ENCODE measurements around the gene GRN. TPM values are rescaled to one million over a fixed set of nuclear protein-coding genes. Genes with fewer than 3 reads are reported as not detected.
"Not testable (repeated sequence)": the region's sequence is repeated elsewhere in the genome, so short reads cannot be mapped to it uniquely, and the experiment has no call there.

GRN gene
- total and polyA plus RNA-seq, 9 of the 15 experiments (the other 6 are each of a cell fraction or from before 2014, with no cell fraction given): 5.4 to 75.3 (median 20.7) TPM

- peaks cover 25% of the 10 kb centered on the region for H3K79me2 ChIP-seq (ENCODE audit: control insufficient read depth, insufficient read depth, low read length)
- ATAC-seq: no peak
- WGBS (ENCODE audit: insufficient coverage, low coverage, missing lambda C conversion rate): 77% methylated on average over 7 of the region's 7 CpGs
- DNase-seq (ENCODE audit: extremely low read depth in 1 of 4, low spot score in 3 of 4): no peak
- BruUV-seq (replicated peaks): no TSS peak
- H3K4me1 ChIP-seq (replicated peaks in 1 of 2; ENCODE audit: control insufficient read depth in 2 of 2, insufficient read depth in 2 of 2, low read length in 2 of 2): peaks cover 11 to 52% of the 10 kb centered on the region in 2 experiments; a peak in 4 of 5 replicates
- no peaks in the 10 kb centered on the region for H4K20me1 ChIP-seq (replicated peaks; ENCODE audit: control insufficient read depth, insufficient read depth, low read length)
- H3K36me3 ChIP-seq (ENCODE audit: control insufficient read depth, insufficient read depth, low read length): peaks cover 3% of the 10 kb centered on the region; the same call in 1 of the 3 replicates
- H3K9me3 ChIP-seq (replicated peaks; ENCODE audit: control insufficient read depth, insufficient read depth, low read depth, low read length): no peaks in the 10 kb centered on the region
- no peak for FAIRE-seq
- H3K27ac ChIP-seq (ENCODE audit: extremely low read depth, low read depth, low read length): no peak overlapping the region
- intact Hi-C loops (cut with micrococcal nuclease) (no loop called here), in situ Hi-C loops (cut with MboI) (loop anchor here (5.0 to 25.0 kb wide), 2 partner anchors 116 to 391 kb away; partner anchors contain the start of gene PPY)
- ChIA-PET POLR2A (interaction anchor here (0.6 to 0.9 kb wide), 3 partner anchors 13 to 1461 kb away, joined by 3 read pairs; no protein-coding TSS in a partner anchor), CTCF (ENCODE audit: low intra/inter-chr PET ratio) (interaction anchor here (3.6 kb wide), 1 partner anchor 116 kb away, joined by 16 read pairs; no protein-coding TSS in a partner anchor)
- H3K27me3 ChIP-seq (ENCODE audit: control insufficient read depth in 2 of 2, insufficient read depth in 2 of 2, low read length in 2 of 2): no peaks in the 10 kb centered on the region
- H3K4me2 ChIP-seq (ENCODE audit: insufficient read depth, low read length): no peak overlapping the region
- H2AFZ ChIP-seq (ENCODE audit: low read depth, low read length): peak overlapping the region; percentile 46; the same call in 1 of the 2 replicates
- H3K9ac ChIP-seq (ENCODE audit: insufficient read depth in 1 of 2, low read depth in 2 of 2, low read length in 2 of 2): no peak overlapping the region
- TF ChIP-seq ESRRA (IDR thresholded peaks at IDR 0.05; ENCODE audit: borderline replicate concordance, low read depth) (0 out of 2 replicates have a peak, but pooled peaks have one; percentile 24), ZNF124 (CRISPR knock-in tag; IDR thresholded peaks at IDR 0.05) (no peak)
- no peaks in the 10 kb centered on the region for H3K9me1 ChIP-seq (ENCODE audit: control insufficient read depth, insufficient read depth, low read length)
- no peak overlapping the region for H3K4me3 ChIP-seq
Observed at GRCh38 chr17:44327715-44328449, 17.2 kb upstream of the GRN start.

DNA sequence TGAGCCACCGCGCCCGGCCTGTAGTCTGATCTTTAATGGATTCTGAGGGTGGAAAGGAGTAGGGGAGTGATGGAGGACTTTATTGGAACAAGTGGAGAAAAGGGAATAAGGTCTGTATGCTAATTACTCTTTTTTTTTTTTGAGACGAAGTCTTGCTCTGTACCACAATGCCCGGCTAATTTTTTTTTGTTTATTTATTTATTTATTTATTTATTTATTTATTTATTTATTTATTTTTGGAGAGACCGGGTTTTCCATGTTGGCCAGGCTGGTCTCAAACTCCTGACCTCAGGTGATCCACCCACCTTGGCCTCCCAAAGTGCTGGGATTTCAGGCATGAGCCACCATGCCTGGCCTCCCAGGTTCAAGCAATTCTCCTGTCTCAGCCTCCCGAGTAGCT lies 15.6 kb upstream of the GRN start:
- H4K20me1 ChIP-seq (replicated peaks; ENCODE audit: control insufficient read depth, insufficient read depth, low read length); CTCF ChIA-PET (ENCODE audit: low intra/inter-chr PET ratio); H3K9me1 ChIP-seq (ENCODE audit: control insufficient read depth, insufficient read depth, low read length); DNase-seq (ENCODE audit: extremely low read depth in 1 of 4, low spot score in 3 of 4); H3K4me2 ChIP-seq (ENCODE audit: insufficient read depth, low read length); H3K9me3 ChIP-seq (replicated peaks; ENCODE audit: control insufficient read depth, insufficient read depth, low read depth, low read length); FAIRE-seq; BruUV-seq (replicated peaks); H3K79me2 ChIP-seq (ENCODE audit: control insufficient read depth, insufficient read depth, low read length); H3K27ac ChIP-seq (ENCODE audit: extremely low read depth, low read depth, low read length); H2AFZ ChIP-seq (ENCODE audit: low read depth, low read length); H3K9ac ChIP-seq (ENCODE audit: insufficient read depth in 1 of 2, low read depth in 2 of 2, low read length in 2 of 2); ATAC-seq; H3K4me3 ChIP-seq; H3K27me3 ChIP-seq (ENCODE audit: control insufficient read depth in 2 of 2, insufficient read depth in 2 of 2, low read length in 2 of 2); H3K36me3 ChIP-seq (ENCODE audit: control insufficient read depth, insufficient read depth, low read length); intact Hi-C loops (cut with micrococcal nuclease): not testable (repeated sequence)
- 82% methylated on average over 7 of the region's 7 CpGs for WGBS (ENCODE audit: insufficient coverage, low coverage, missing lambda C conversion rate)
- POLR2A ChIA-PET: interaction anchor here (1.0 kb wide), 1 partner anchor 131 kb away, joined by 5 read pairs; no protein-coding TSS in a partner anchor
- in situ Hi-C loops (cut with MboI): loop anchor here (5.0 to 25.0 kb wide), 2 partner anchors 117 to 392 kb away; partner anchors contain the start of gene PPY
- H3K4me1 ChIP-seq (replicated peaks in 1 of 2; ENCODE audit: control insufficient read depth in 2 of 2, insufficient read depth in 2 of 2, low read length in 2 of 2): peaks cover 8 to 36% of the 10 kb centered on the region in 2 experiments; a peak in 4 of 5 replicates

Measured in K562 (cell line).